Fibroblast of gingiva (primary cell): Measurements from ENCODE around the gene BRD4.
A peak's percentile ranks its signal among the peaks of the same experiment; 100 is the strongest.

Source experiments
- DNase-seq: peaks from one replicate; pipeline ENCODE4 v3.0.0-alpha.2; 2011; ENCODE audit warnings: low read depth

Gene BRD4

DNA sequence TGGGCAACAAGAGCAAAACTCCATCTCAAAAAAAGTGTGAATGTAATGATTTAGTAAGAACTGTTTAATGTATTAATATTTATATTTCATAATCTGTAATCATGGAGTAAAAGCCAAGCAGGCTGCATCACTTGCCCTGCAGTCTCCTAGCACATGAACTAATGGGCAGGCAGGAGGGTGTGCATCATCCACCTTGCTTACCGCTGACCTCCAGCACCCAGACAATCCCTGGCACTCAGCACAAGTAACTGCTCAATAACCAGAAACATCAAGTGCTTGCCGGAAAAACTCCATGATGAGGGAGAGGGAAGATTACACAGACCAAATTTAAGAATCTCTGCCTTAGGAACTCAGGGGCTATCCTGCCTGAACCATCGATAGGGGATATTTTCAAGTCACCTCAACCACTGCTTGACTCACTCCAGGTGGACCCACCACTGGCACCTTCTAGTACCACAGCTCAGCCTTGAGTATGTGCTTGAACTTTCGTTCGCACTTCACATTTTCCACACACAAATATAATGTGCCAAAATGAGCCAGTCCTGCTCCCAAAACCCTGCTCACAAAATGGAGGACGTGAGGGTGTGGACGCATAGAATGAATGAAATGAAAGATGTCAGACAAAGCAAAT lies 18.6 kb downstream of the BRD4 start:
- DNase-seq: no peak

DNA sequence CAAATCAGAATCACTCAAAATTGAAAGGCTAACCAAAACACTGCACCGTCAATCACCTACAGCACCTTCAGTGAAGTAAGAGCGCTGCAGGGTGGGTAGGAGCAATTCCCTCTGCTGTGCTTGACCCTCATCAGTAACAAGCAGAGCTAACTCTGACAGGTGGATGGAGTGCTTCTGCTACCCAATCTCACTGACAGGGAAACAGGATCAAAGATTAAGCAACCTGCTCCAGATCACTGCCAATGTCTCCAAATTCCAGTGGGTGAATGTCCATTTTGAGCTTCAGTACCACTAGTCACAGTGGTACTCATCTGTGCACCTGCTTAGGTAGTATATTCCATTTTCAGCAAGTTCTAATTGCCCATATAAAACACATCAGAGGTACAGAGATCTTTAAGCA lies 25.2 kb downstream of the BRD4 start:
- DNase-seq: no peak

DNA sequence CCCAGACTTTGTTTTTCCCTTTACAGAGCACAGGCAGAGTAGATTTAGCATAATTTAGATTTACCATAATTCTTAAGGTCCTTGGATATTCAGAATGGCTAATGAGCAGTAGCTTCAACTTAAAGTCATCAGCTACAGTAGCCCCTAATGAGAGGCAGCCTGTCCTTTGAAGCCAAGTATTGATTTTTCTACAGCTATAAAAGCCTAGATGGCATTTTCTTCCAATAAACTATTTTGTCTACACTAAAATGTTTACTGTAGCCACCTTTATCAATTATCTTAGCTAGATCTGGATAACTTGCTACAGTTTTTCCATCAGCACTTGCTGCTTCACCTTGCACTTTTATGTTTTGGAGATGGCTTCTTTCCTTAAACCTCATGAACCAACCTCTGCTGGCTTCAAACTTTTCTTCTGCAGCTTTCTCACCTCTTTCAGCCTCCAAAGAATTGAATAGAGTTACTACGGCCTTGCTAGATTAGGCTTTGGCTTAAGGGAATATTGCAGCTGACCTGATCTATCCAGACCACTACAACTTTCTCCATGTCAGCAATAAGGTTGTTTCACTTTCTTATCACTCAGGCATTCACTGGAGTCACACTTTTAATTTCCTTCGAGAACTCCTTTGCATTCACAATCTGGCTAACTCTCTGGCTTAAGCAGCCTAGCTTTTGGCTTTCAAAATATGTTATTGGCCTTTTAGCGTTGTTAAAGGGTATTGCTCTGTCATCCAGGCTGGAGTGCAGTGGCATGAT lies 26.6 kb downstream of the BRD4 start:
- DNase-seq: no peak

DNA sequence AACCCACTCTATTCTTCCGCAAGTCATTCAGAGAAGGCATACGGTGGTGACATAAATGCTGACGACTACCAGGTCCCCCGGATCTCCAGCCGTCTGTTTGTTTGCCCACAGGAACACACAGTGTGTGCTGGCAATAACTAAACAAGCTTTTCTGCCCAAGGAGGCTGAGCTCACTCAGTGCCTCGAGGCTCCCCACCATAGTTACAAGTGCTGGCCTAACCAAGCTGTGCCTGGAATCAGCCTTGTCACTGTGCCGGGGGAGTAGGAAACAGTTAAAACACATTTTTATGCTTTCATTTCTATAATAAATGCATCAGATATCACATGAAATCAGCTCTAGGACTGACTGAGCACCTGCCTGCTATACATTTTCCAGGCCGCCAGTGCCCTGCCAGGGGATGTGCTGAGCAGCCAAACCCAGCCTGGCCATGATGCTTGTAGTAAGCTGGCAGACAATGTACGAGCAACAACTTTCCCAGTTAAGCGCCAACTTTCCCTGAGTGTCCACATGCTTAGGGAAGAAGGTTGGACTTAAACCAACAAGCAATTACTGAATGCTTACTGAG lies 28.1 kb downstream of the BRD4 start:
- no peak for DNase-seq

DNA sequence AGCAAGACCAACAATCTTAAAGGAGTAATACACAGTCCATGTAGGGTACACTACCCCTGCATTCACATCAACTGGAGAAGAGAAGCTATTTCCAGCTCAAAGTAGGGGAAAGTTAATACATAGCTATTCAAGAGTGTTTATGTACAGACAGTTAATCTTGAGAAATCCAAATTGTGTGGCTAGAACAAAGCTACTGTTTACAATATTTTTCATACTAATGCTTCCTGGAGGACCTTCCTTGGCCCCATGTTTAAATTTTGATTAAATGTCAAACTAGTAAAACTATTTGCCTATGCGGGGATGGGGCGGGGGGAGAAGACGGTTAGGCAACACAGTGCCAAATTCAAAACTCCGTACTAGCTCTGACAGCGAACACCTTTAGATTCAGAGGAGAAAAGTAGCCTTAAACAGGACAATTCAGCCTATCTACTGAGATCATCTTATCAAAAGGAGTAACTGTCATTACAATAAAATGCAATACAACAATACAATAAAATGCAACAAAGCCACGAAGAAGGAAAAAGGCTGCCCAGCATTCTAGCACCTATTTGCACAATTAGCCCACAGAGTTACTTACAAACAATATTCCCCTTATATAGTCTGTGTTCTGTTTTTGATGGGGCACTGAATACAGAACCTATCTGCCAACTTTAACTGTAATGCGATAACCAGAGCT lies 29.1 kb downstream of the BRD4 start:
- peak; percentile 68 for DNase-seq

DNA sequence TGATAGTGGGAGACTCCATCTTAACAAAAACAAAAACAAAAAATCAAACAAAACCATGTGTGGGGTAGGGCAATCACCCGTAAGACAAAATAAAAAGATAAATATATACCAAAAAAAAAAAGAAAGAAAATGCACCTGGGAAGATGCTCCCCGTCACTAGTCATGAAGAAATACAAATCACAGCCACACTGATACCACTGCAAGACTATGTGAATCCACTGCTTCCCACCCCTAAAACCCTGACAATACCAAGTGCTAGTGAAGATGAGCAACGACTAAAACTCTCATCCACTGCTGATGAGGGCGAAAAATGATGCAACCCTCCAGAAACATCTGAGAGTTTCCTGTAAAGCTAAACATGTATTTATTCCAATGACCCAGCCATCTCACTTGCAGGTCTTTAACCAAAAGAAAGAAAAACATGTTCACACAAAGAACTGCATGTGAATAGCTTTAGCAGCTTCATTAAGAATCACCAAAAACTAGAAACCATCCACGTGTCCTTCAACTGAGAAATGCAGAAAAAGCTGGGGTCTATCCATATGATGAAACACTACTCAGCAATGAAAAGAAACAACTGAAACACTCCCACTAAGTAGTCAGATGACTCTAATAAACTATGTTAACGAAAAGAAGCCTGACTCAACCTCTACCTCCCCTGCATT lies 31.7 kb downstream of the BRD4 start:
- peak; percentile 75 for DNase-seq

- peak; percentile 79 for DNase-seq
These were observed 32.5 kb downstream of the BRD4 start for GRCh38 chr19:15299568-15300409.

GRCh38 chr19:15298847-15299567 lies 33.3 kb downstream of the BRD4 start:
- DNase-seq: no peak

DNA sequence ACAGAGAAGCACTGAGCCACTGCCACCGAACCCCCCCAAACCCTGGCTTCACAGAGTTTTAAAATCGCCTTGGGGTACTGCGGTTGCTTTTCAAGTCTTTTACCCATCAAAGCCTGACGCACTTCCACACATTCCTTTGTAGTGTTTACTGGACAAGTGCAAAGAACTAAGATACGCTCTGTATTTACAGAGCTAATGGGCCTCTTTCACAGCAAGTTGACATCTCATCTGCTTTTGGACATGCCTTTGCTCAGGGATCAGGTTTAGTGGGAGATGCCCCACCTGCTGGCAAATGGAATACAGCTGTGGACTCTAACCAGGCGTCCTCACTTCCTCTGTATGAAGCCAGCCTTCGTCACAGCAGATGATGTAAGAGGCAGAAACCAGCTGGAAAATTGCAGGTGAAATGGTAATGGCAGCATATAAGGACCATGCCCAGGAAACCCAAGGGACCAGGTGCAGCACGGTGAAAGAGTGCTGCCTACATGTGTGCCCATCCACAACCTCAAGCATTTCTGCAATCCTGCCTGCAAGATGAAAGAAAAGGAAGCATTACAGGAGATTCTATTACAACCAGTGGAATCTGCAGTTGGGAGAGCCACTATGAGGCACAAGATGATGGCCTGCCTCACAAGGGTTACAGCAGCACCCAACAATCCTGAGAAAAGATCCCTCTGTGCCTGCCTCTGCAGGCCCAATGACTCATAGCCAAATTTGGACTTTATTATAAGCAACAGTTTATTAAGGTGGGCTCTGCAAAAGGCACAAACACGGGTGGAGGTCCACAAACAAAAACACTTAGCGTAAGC lies 34.7 kb downstream of the BRD4 start:
- peak; percentile 68 for DNase-seq

- peak; percentile 50 for DNase-seq
These were observed 35.4 kb downstream of the BRD4 start for GRCh38 chr19:15296841-15297415.

DNA sequence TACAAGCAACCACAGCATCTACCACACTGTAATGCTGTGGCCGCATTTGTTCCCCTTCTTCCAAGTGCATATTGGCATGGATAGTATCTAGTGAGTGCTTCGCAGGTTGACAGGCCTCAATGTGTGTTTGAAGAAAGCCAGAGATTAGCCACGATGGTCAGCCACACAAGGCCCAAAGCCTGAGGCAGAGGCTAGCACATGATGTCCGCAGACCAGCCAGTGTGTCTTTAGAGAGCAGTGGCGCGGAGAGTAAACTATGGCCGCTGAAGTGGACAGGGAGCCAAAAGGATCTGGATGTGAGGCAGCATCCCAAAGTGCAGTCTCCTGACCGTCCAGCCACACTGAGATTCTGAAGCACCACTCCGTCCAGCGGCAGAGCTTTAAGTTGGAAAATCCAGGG lies 36.0 kb downstream of the BRD4 start:
- DNase-seq: no peak

DNA sequence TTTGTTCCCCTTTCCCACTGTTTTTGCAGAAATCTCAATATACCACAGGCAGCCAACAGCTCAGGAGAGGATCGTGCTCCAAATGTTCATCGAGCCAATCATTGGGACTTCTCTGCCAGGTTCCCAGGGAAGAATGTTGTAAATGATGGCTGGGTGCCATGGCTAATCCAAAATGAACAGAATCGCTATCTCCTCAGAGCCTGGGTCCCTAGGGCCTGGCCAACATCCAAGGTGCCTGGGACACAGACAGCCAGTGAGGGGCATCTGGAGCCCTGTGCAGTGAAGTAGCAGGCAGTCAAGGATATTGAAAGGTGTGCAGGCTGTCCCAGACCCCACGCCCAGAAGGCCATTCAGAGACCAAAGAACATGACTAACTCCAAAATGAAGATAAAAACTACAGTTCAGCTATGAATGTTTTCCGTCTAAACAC lies 37.8 kb downstream of the BRD4 start:
- DNase-seq: no peak

DNA sequence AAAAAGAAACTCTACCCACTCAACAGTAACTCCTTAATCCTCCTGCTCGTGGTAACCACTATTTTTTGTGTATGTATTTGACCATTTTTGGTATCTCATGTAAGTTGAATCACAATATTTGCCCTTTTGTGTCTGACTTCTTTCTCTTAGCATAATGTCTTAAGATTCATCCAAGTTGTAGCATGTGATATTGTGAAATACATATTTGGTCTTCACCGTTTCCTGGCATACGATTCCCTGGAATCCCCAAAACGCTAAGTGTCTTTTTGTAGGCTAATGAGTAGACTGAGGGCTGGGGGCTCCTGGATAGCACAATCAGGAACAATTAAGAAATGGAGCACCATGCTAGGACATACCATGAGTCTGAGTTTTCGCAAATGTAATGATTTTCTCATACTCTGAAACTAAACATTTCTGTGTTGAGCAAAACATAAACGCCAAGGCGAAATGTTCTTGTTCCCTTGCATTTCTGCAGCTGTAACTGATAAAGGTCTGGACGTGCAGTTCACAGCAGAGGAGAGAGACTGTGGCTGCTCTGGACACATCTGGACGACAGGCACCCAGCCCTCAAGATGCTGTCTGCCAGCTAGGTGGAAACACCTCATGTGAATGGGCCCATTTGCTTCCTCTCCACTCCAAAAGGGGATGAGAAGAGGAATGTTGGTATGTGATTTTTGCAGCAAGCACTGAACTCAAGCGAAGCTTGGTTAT lies 38.4 kb downstream of the BRD4 start:
- DNase-seq: peak; percentile 80

DNA sequence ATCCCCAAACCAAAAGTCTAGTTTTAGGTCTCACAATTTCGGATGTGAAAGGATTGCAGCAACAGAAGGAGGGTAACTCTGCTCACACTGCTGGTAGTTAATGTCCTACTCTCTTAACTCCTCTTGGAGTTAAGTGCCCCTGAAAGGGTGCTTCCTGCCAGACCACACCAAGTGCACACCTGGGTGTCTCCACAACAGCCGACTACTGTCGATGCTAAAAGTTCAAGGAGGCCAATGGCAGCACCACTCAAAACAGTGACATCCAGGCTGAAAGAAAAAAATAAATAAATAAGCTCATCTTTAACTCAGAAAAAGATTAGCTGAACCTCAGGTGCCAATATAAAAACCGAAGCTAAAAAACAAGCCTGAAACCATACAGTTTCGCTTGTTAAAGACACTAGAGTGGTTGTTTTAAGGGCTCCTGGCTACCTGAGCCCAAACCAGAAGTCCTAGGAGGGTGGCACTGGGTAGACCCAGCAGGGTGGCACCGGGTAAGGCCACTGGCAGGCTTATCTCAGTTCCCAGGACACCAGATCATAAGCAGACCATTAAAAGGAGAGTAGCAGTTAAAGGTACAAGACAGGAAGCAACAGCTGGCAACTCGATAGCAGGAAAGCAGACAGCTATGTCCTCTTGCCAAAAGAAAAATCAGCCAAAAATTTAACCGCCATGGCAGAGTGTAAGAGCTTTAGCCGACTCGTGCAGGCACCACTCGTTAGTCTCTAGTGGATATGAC lies 39.3 kb downstream of the BRD4 start:
- peak; percentile 47 for DNase-seq

GRCh38 chr19:15292140-15292539 lies 40.2 kb downstream of the BRD4 start:
- no peak for DNase-seq

DNA sequence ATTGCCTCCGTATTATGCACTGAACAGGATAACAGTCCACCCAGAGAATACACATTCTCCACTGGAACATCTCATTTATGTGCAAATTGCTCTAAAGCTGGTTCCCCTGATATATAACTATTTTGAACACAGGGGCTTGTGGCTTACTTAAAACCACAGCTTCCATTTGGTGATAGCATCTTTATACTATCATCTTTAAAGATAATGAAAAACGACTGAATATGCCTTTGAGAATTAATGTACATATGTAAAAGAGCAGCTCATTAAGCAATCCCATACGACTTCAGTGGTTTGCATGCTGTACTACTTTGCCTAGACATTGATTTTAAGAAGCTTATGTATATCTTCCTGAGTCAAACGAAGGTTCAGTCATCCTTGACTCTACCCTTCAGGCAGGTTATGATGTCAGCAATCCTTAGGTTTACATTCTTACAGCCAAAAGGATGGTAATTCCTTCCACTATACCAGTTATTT lies 40.8 kb downstream of the BRD4 start:
- no peak for DNase-seq

DNA sequence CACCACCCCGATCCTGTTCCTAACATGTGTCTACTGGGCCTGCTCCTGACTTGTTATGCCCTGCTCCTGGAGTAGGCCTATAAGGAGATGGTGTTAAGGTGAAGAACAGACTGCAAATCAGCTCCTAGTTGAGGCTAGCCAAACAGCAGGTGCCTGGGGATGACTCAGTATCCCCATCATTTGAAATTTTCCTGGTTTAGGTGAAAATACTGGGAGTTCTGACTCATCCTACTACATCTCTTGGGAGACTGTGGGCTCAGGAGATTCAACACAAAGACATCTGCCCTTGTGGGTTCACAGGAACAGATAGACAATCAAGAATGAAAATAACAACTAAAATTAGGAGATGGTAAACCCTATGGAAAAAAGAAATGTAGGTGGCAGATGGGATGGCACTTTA lies 41.2 kb downstream of the BRD4 start:
- no peak for DNase-seq

DNA sequence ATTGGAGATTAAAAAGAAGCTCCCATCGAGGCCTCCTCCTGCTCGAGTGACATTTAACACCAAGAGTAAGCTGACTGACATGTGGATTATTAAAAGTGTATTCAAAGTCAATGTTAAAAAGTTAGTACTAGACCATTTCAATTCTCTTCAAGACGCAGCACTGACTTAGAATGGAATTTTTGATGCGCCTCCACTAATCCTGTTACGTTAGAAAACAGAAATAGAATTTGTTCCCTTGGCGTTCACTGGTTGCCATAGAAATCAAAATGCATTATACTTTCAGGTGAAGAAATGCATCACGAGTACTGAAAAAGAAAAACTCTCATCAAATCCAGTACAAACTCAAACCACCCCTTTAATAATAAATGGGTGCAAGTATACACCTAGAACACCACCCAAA lies 42.2 kb downstream of the BRD4 start:
- DNase-seq: no peak
